NOMO-1 (cell line): ENCODE results near the gene GALNS.

ENCODE experiments used
- DNase-seq, 2 experiments: peaks; one replicate each; lab custom pipeline; 2025; ENCODE audit not compliant: unreplicated experiment in 2 of 2; lab: John Stamatoyannopoulos, UW

The GALNS gene

DNA sequence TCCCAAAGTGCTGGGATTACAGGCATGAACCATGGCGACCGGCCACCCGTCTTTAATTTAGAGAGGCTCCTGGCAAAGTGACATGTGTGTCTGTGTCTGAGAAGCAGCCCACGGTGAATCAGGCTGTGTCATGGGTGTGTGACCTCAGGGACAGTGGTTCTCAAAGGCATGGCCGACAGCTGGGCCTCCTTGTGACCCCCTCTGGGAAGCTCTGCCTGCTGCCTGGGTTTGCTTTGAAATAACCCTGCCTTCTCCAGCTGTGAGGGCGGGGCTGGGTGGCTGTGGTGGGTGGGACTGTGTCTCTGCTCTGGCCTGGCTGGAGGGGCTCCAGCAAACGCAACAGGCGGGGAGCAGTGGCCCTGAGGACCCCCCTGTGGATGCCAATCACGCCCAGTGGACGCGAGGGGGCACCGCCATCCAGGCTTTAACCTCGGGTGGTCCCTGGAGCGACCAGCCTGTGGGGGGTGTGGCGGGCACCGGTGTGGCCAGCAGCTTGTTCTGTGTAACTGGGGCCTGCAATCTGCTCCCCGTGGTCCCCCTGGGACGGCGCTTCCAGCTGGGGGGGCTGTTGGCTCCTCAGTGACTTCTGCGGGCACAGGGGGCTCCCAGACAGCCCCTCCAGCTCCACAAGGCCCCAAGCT is 36.2 kb downstream of the GALNS start:
- DNase-seq, result no peak

DNA sequence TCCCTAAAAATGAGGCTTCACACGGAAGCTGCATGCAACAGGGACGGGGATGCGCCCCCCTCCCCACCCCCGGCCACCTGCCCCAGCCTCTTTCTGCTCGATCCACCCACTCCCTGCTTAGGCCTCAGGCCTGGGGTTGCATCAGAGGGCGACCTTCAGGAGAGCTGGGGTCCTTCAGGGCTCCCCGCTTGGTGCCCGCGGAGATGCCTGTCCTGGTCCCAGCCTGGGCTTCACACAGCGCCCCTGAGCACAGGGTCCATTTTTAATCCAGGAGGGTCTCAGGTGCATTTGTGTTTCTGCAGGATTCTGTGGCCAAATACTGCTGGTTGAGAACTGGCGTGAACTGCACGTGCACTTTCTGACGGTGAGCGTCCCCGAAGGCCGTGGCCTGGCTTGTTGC is 37.6 kb downstream of the GALNS start:
- no peak for DNase-seq

GRCh38 chr16:88818575-88818874 is 38.2 kb downstream of the GALNS start:
- no peak for DNase-seq

- no peak for DNase-seq
Measured at GRCh38 chr16:88817785-88818574, 38.8 kb downstream of the GALNS start.

DNA sequence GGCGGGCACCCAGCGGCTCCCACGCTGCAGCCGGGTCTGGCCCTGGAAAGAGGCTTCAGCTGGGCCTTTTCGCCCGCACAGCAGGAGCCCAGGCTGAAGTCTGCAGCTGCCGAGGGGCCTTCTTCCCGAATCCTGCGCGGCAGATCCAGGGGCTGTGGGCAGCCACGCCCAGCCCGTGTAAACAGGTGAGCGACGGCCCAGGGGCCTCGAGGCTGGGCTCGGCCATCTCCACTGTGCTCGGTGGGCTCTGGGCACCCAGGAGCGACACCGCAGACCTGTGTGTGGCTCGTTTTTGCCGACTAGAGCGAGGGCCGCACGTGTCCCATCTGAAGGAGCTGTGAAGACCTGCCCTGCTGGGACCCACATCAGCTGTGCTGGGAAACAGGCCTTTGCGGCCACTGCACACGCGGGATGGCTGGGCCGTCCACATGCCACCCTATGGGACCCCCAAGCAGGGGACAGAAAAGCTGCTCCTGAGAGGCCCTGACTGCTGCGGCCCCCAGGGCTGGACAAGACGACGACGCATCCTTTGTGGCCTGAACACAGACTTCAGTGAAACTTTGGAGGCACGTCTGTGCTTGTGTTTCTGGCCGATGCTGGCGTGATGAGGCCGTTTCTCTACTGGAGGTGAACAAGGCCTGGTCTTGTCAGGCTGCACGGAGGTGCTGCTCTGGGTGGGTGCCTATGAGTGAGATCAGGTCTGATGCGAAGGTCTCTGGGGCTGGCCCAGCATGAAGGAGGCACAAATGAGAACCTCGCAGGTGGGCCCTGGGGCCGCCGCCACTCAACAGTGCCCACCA is 39.8 kb downstream of the GALNS start:
- no peak for DNase-seq

DNA sequence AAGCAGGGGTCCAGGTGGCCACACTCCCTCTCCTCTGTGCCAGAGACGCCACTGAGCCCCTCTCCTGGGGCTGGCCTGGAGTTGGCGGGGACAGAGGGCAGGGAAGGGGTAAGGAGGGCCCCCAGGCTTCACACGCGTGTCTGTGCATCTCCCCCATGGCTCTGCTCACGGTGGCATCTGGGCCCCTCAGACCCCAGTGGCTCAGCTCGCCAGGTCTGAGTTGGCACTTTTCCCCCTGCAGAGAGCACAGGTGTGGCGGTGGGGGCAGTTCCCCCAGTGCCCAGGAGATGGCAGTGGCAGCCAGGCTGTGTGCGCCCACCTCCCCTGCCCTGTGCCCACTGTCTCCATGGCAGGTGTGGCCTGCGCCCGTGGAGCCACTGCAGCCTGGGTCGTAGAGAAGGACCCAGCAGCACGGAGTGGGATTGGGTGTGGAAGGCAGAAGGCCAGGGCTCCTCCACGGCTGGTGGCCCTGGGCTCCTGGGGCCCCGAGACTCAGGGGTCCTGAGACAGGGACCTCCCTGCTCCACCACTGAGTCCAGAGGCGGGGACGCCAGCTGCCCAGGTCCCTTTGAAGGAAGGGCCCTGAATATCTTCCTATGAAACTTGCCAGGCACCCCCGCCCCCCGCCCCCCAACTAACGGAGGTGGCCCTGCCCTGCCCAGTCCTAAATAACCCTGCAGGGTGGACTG is 40.7 kb downstream of the GALNS start:
- peak; percentile 28 to 48 for DNase-seq

DNA sequence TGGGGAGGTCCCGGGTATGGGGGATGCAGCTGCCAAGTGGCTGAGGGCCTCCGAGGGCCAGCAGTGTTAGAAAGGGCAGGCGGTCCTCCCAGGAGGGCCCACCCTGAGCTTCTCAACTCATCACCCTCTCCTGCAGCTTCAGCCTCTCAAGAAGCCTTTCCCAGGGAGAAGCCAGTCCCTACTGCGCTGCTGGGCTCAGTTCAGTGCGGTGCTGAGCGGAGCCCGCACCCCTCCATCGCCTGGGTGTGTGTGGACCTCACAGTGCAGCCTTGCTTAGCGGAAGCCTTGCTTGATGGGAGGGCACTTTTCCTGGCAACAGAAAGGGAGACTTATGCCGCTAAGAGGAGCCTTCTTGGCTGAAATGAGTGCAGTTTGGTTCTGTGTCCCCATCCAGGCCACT is 41.5 kb downstream of the GALNS start:
- DNase-seq, result no peak

DNA sequence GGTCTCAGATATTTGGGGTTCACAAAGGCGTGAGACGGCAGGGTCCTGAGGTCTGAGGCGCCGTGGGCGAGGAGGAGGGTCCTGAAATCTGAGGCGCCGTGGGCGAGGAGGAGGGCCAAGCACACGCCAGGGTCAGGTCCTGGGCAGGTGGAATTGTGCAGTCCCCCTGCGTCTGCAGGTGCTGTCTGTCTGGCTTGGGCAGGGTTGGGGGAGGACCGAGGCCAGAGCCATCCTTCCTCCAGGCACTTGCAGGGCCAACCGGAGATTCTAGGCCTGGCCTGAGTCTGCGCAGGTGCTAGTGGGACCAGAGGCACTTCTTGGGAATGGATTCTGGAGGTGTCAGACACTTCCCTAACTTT is 42.6 kb downstream of the GALNS start:
- DNase-seq, result no peak

GRCh38 chr16:88813269-88814143 is 43.2 kb downstream of the GALNS start:
- no peak for DNase-seq

GRCh38 chr16:88812513-88813268 is 44.1 kb downstream of the GALNS start:
- peak; percentile 38 to 53 for DNase-seq

GRCh38 chr16:88811769-88812512 is 44.8 kb downstream of the GALNS start, which contains the start of gene APRT:
Gene APRT, minus strand, starts transcription at chr16:88811928. Its CDS starts 29 bp downstream, at chr16:88811899.
- DNase-seq, result peak; percentile 84 to 85

GRCh38 chr16:88810912-88811768 is 45.6 kb downstream of the GALNS start:
- peak; percentile 49 to 71 for DNase-seq

DNA sequence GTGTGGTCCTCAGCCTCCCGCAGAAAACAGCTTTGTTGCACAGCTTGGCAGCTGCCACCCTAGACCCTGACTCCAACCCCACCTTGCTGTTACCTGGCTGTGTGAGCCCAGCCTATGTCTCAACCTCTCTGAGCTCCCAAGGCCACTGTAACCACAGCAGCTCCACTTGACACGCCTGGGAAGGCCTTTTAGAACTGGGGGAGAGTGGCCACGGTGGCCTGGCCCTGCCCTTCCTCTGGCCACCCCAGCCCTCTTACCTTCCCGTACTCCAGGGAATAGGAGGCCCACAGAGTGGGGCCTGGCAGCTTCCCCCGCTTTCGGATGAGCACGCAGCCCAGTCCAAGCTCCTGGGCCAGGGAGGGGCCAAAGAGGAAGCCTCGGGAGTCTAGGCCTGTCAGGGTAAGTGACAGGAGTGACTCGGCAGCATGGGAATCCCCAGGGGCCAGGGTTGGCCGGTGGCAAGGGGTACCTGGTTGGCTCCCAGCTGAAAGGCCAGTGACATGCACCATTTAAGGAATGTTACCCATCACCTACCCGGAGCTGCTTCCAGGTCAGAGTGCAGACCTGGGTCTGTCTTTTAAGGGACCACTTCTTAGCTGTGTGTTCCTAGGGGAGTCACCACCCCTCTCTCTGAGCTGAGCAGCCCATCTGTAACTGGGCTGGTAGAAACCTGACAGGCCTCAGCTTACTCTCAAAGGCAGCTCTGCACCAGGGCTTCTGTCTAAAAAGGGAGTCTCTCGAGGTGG is 46.4 kb downstream of the GALNS start:
- DNase-seq, result peak; percentile 28 to 53

GRCh38 chr16:88809676-88810165 is 47.0 kb downstream of the GALNS start:
- peak in 1 of 2 experiments; percentile 21 for DNase-seq

- DNase-seq, result no peak
Measured at GRCh38 chr16:88809068-88809675, 47.6 kb downstream of the GALNS start.

DNA sequence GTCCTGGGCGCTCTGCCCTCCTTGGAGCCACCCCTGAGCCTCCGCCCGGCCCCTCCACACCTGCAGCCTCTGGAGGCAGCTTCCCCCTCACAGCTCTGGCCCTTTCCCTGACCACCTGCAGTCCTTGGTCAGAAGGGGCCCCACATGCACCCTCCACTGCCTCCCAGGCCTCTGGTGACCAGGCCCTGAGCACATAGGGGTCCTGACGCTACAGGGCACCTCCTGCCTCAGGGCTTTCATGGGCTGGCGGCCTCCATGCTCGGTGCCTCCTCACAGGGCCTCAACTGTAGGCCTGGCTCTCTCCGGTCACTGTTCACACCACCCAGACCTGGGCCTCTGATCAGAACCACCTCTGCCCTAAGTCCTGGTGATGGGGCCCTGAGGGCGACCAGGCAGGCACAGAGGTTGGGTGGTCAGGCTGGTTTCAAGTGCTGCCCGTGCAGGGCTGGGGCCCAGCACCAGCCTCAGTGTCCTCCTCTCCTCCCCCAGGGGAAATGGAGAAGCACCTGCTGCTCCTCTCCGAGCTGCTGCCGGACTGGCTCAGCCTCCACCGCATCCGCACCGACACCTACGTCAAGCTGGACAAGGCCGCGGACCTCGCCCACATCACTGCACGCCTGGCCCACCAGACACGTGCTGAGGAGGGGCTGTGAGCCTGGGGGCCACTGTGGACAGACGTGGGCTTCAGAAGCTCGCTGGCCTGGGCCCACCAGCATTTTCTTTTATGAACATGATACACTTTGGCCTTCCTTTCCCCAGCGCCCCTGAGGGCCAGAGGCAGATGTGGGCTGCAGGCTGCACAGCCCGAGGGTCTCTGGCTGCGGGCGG is 48.9 kb downstream of the GALNS start:
- DNase-seq, result no peak
